GM06990 (cell line): Measurements from ENCODE around the gene BTG1.
A peak's percentile ranks its signal among the peaks of the same experiment; 100 is the strongest.

Experiments
- DNase-seq: peaks from one replicate; pipeline ENCODE4 v3.0.0-alpha.2; 2011; ENCODE audit not compliant: insufficient read length; ENCODE audit errors: extremely low read depth
- H3K27me3 ChIP-seq: replicated peaks from 2 replicates; pipeline ENCODE4 v1.6.0; 2011; ENCODE audit warnings: low read length; ENCODE audit not compliant: control insufficient read depth, insufficient read depth
- H3K36me3 ChIP-seq: 2 replicates; pipeline ENCODE4 v1.5.1; 2011; ENCODE audit warnings: low read length; ENCODE audit not compliant: control insufficient read depth, insufficient read depth
- H3K4me3 ChIP-seq: replicated peaks from 2 replicates; pipeline ENCODE4 v1.5.1; 2011; ENCODE audit warnings: low read depth, mild to moderate bottlenecking, control low read depth, low read length
- CTCF ChIP-seq: IDR thresholded peaks from 2 replicates; pipeline ENCODE4 v1.5.1; 2011; ENCODE audit warnings: low read length, control low read depth, mild to moderate bottlenecking, inconsistent platforms; ENCODE audit not compliant: insufficient read depth, poor library complexity, severe bottlenecking

Gene BTG1

GRCh38 chr12:92191061-92191460, 45.4 kb upstream of the BTG1 start:
- Histone ChIP-seq H3K4me3 (no peak overlapping the region), H3K36me3 (no peaks in the 10 kb centered on the region), H3K27me3 (no peaks in the 10 kb centered on the region)
- no peak for TF ChIP-seq CTCF
- no peak for DNase-seq

GRCh38 chr12:92188517-92189188, 43.0 kb upstream of the BTG1 start:
- Histone ChIP-seq H3K4me3 (no peak overlapping the region), H3K27me3 (no peaks in the 10 kb centered on the region), H3K36me3 (no peaks in the 10 kb centered on the region)
- DNase-seq: no peak
- TF ChIP-seq CTCF: no peak

- Histone ChIP-seq H3K36me3 (no peaks in the 10 kb centered on the region), H3K27me3 (no peaks in the 10 kb centered on the region), H3K4me3 (no peak overlapping the region)
- TF ChIP-seq CTCF: no peak
- no peak for DNase-seq
These were observed 40.4 kb upstream of the BTG1 start for GRCh38 chr12:92186038-92186470.

- TF ChIP-seq CTCF: peak; percentile 9
- H3K4me3 ChIP-seq: no peak overlapping the region
- peak; percentile 61 for DNase-seq
- no peaks in the 10 kb centered on the region for H3K36me3 ChIP-seq
- H3K27me3 ChIP-seq: no peaks in the 10 kb centered on the region
These were observed 39.4 kb upstream of the BTG1 start for GRCh38 chr12:92185052-92185451.

- Histone ChIP-seq H3K27me3 (no peaks in the 10 kb centered on the region), H3K36me3 (no peaks in the 10 kb centered on the region), H3K4me3 (no peak overlapping the region)
- no peak for TF ChIP-seq CTCF
- no peak for DNase-seq
These were observed 37.9 kb upstream of the BTG1 start for GRCh38 chr12:92183575-92183974.

- Histone ChIP-seq H3K4me3 (no peak overlapping the region), H3K36me3 (no peaks in the 10 kb centered on the region), H3K27me3 (no peaks in the 10 kb centered on the region)
- TF ChIP-seq CTCF: no peak
- no peak for DNase-seq
These were observed 32.7 kb upstream of the BTG1 start for GRCh38 chr12:92178340-92178739.
